Activated CD4-positive, alpha-beta memory T cell treated with anti-CD3 and anti-CD28 coated beads for 36 hours (primary cell): Measurements from ENCODE around the gene ZBTB44. TPM values are rescaled to one million over a fixed set of nuclear protein-coding genes. Genes with fewer than 3 reads are reported as not detected.

Experiments
- CTCF ChIA-PET: fragments of 350-600 bp; sonication (Branson Sonifier 250); formaldehyde crosslinking; loops from one replicate; lab custom pipeline; 2021; ENCODE audit warnings: antibody characterized with exemption, inconsistent platforms; lab: Charles Lee
- POLR2A ChIA-PET: fragments of 350-600 bp; sonication (Branson Sonifier 250); formaldehyde crosslinking; loops from one replicate; lab custom pipeline; 2021; ENCODE audit warnings: antibody characterized with exemption; lab: Charles Lee
- DNase-seq: peaks from one replicate; pipeline ENCODE4 v3.0.0-alpha.2; 2020
- H3K27ac Mint-ChIP-seq: one replicate; pipeline ENCODE4 v1.8.0; 2021; ENCODE audit warnings: mixed read lengths
- H3K27me3 Mint-ChIP-seq: one replicate; pipeline ENCODE4 v1.8.0; 2021; ENCODE audit warnings: mixed read lengths
- H3K36me3 Mint-ChIP-seq: one replicate; pipeline ENCODE4 v1.8.0; 2021; ENCODE audit warnings: mixed read lengths
- H3K4me1 Mint-ChIP-seq: one replicate; pipeline ENCODE4 v1.8.0; 2021; ENCODE audit warnings: low read depth, mixed read lengths
- H3K4me3 Mint-ChIP-seq: one replicate; pipeline ENCODE4 v1.8.0; 2021; ENCODE audit warnings: mild to moderate bottlenecking, mixed read lengths
- H3K9me3 Mint-ChIP-seq: one replicate; pipeline ENCODE4 v1.8.0; 2021; ENCODE audit warnings: mixed read lengths
- intact Hi-C: fragments of 100-400 bp; cut with micrococcal nuclease; formaldehyde crosslinking; loops from one replicate; pipeline ENCODE4 v1.15.1; 2023
- total RNA-seq, 2 experiments: library from RNA; stranded (reverse); gene quantifications; one replicate each; pipeline ENCODE4 v1.2.3, GENCODE V29; 2021

The ZBTB44 gene
- total RNA-seq, 2 experiments from 2014 or later: 33.3 to 33.4 TPM

- no peaks in the 10 kb centered on the region for H3K9me3 Mint-ChIP-seq
- H3K27me3 Mint-ChIP-seq: peaks cover 5% of the 10 kb centered on the region
- DNase-seq: no peak
- POLR2A ChIA-PET: no interaction called here
- intact Hi-C loops: no loop called here
- CTCF ChIA-PET: interaction anchor here (0.6 kb wide), 1 partner anchor 195 kb away, joined by 3 read pairs; no protein-coding TSS in a partner anchor
- H3K36me3 Mint-ChIP-seq: no peaks in the 10 kb centered on the region
- no peak overlapping the region for H3K4me3 Mint-ChIP-seq
- H3K4me1 Mint-ChIP-seq: no peaks in the 10 kb centered on the region
- H3K27ac Mint-ChIP-seq: no peak overlapping the region
Measured at GRCh38 chr11:130183878-130184610, 130.7 kb downstream of the ZBTB44 start.

GRCh38 chr11:130181295-130182272 is 133.1 kb downstream of the ZBTB44 start:
- POLR2A ChIA-PET: no interaction called here
- Mint-ChIP-seq H3K4me1 (no peaks in the 10 kb centered on the region), H3K27me3 (peaks cover 5% of the 10 kb centered on the region), H3K4me3 (no peak overlapping the region), H3K36me3 (no peaks in the 10 kb centered on the region), H3K9me3 (no peaks in the 10 kb centered on the region), H3K27ac (no peak overlapping the region)
- intact Hi-C loops: no loop called here
- DNase-seq: no peak
- CTCF ChIA-PET: no interaction called here

DNA sequence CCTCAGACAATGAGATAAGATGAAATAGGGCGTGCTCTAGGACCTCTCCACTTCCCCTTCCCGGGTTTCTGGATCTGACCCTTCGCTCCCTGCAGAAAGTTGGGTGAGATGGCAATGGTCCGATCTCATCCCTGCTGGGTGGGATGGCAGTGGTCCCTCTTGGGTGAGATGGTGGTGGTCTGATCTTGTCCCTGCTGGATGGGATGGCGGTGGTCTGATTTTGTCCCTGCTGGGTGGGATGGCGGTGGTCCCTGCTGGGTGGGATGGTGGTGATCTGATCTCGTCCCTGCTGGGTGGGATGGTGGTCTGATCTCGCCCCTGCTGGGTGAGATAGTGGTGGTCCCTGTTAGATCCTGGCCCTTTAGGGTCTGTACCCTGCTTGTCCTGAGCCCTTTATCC is 133.8 kb downstream of the ZBTB44 start:
- Mint-ChIP-seq H3K4me1 (no peaks in the 10 kb centered on the region), H3K27ac (no peak overlapping the region), H3K36me3 (no peaks in the 10 kb centered on the region), H3K4me3 (no peak overlapping the region), H3K27me3 (peaks cover 7% of the 10 kb centered on the region), H3K9me3 (peaks cover 1% of the 10 kb centered on the region)
- no peak for DNase-seq
- intact Hi-C loops: no loop called here
- ChIA-PET POLR2A (no interaction called here), CTCF (no interaction called here)

GRCh38 chr11:130180491-130180890 is 134.2 kb downstream of the ZBTB44 start:
- CTCF ChIA-PET: no interaction called here
- Mint-ChIP-seq H3K36me3 (no peaks in the 10 kb centered on the region), H3K4me3 (no peak overlapping the region), H3K27ac (no peak overlapping the region), H3K27me3 (peaks cover 8% of the 10 kb centered on the region), H3K9me3 (peaks cover 2% of the 10 kb centered on the region), H3K4me1 (no peaks in the 10 kb centered on the region)
- intact Hi-C loops: no loop called here
- DNase-seq: no peak
- POLR2A ChIA-PET: no interaction called here

GRCh38 chr11:130179396-130180306 is 135.1 kb downstream of the ZBTB44 start:
- intact Hi-C loops: no loop called here
- Mint-ChIP-seq H3K4me1 (no peaks in the 10 kb centered on the region), H3K9me3 (peaks cover 9% of the 10 kb centered on the region), H3K36me3 (no peaks in the 10 kb centered on the region), H3K27ac (no peak overlapping the region), H3K4me3 (no peak overlapping the region), H3K27me3 (peaks cover 8% of the 10 kb centered on the region)
- DNase-seq: no peak
- CTCF ChIA-PET: no interaction called here
- POLR2A ChIA-PET: no interaction called here

DNA sequence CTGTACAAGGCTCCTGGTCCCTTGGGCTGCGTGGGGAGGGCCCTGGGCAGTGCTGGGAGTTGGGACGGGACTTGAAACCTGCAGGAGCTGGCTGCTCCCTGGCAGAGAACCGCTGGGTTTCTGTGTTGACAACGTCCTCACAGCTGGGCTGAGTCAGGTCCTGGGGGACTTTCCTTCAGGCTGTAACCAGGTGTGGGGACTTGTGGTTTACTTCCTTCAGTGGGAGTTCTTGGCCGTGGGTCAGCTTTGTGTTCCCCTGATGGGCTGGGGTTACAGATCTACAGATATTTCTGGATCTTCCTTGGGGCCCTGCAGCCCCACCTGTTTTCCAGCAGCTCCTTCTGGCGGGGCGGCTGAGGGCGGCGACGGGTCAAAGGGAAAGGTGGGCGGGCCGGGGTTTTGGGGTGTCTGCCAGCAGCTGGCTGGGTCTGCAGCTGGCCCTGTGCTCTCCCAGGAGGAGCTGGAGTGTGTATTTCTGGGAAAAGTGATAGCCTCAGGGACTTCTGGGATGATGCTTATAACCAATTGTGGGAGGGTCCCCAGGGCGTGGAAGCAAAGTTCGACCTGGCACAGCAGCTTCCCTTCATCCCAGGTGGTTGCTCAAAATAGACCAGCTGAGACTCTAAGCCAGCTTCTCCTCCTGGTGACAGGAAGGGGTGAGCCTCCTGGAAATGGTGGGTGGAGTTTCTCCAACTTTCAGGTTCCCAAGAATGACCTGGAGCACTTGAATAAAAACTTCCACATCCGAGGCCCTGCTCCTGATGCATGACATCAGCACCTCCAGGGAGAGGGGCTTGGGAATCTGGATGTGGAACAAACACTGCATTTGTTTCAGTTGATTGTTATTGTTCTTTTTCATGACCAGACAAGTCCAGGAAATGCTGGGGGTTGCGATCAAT is 136.0 kb downstream of the ZBTB44 start:
- DNase-seq: no peak
- ChIA-PET CTCF (no interaction called here), POLR2A (no interaction called here)
- no peaks in the 10 kb centered on the region for H3K36me3 Mint-ChIP-seq
- intact Hi-C loops: no loop called here
- peaks cover 12% of the 10 kb centered on the region for H3K9me3 Mint-ChIP-seq
- H3K27me3 Mint-ChIP-seq: peaks cover 5% of the 10 kb centered on the region
- H3K4me1 Mint-ChIP-seq: no peaks in the 10 kb centered on the region
- no peak overlapping the region for H3K27ac Mint-ChIP-seq
- no peak overlapping the region for H3K4me3 Mint-ChIP-seq

DNA sequence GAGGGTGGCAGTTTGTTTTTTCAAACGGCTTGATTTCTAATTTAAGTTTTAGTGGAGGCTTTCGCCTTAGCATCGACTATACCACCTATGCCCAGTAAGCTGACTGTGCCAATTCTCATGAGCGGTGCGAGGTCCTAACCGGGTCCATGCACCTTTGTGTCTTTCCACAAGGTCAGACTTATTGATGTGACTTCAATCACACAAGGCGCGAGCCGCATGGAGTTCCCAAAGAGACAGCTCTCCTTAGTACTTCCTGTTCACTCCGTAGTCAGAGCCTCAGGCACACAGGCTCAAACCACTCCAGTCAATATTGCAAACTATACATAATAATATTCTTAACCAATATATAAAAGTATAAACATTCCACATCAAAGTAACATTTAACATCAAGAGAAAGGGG is 136.9 kb downstream of the ZBTB44 start:
- no peak overlapping the region for H3K27ac Mint-ChIP-seq
- intact Hi-C loops: no loop called here
- peaks cover 12% of the 10 kb centered on the region for H3K9me3 Mint-ChIP-seq
- H3K4me1 Mint-ChIP-seq: no peaks in the 10 kb centered on the region
- no peak for DNase-seq
- POLR2A ChIA-PET: no interaction called here
- CTCF ChIA-PET: no interaction called here
- no peak overlapping the region for H3K4me3 Mint-ChIP-seq
- H3K27me3 Mint-ChIP-seq: peaks cover 3% of the 10 kb centered on the region
- H3K36me3 Mint-ChIP-seq: no peaks in the 10 kb centered on the region

Other genes starting within 250 kb of the ZBTB44 start
- gene APLP2, start 245.0 kb downstream of the ZBTB44 start, total RNA-seq: 10 to 100 TPM; 49.2 to 53.4 TPM
- not detected for gene ST14, start 155.1 kb downstream of the ZBTB44 start, total RNA-seq
- gene ADAMTS8, start 113.7 kb upstream of the ZBTB44 start, total RNA-seq: not detected
- gene ADAMTS15, start 133.7 kb upstream of the ZBTB44 start, total RNA-seq: not detected